Dedifferentiated amniotic fluid mesenchymal stem cell (primary cell): ENCODE results near the gene NELL2.
"Not testable (repeated sequence)": the region's sequence is repeated elsewhere in the genome, so short reads cannot be mapped to it uniquely, and the experiment has no call there.

ENCODE experiments used
- DNase-seq: peaks from one replicate; pipeline ENCODE4 v3.0.0-alpha.2; 2016; ENCODE audit errors: extremely low spot score

The NELL2 gene

DNA sequence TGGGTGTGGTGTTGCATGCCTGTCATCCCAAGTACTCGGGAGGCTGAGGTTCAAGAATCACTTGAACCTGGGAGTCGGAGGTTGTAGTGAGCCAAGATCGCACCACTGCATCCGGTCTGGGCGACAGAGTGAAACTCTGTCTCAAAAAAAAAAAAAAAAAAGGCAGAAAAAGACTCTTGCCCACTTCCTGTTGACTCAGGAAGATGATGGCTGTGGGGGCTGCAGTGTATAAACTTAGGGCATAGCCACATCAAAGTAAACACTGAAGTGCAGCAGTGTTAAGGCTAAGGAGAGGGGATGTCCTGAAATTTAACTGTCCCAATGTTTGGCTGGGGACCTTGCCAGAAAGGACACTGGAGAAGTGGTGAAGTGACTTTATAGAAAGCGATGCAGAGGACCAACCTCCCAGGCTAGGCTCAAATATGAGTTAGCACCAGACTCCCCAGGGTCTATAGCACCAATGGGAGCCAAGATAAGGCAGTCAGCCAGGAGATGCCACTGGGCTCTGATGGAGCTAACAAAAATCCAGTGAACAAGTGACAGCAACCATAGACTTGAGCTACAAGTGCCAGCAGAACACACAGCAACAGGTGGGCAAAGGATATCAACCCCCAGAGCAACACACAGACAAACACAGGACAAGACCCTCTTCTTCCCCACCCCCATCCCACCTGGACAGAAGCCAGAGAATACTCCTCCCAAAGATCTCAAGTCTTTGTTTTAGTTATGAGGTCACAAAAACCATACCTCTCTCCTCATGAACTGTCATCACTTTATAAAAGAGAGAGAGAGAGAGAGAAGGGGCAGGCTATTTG lies 28.0 kb downstream of the NELL2 start:
- DNase-seq: no peak

DNA sequence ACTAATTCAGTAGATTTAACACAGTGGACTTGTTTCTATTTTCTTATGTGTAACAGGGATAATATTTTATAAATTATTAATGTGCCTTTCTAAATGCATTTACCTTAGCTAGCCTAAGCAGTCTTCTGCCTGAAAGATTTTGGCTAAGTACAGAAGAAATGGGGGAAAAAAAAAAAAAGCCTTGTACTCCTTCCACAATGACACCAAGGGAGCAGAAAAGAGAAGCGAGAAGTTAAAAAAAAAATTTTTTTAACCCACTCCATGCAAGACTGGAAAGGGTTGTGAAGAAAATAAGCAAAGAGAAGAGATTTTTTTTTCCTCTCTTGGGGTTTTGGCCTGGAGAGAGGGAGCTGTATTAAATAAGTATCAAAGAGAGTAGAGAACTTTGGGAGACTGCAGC lies 28.7 kb downstream of the NELL2 start:
- no peak for DNase-seq

DNA sequence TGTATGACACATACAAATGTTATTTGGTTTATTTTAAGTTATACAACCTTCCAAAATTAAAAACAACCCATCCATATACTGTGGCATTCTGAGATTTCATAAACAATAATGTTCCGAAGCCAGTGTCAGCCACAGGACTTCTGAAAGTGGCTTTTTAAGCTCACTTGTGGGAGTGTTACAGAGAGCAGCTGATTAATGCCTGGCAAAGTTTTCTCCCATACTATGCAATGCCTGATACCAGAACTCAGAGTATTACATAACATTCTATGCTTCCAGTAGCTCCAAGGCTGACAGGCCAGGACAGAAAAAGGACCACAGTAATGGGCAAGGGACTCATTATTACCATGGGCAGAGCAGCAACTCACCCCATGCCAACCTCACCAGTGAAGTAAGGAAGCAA lies 29.3 kb downstream of the NELL2 start:
- DNase-seq: no peak

DNA sequence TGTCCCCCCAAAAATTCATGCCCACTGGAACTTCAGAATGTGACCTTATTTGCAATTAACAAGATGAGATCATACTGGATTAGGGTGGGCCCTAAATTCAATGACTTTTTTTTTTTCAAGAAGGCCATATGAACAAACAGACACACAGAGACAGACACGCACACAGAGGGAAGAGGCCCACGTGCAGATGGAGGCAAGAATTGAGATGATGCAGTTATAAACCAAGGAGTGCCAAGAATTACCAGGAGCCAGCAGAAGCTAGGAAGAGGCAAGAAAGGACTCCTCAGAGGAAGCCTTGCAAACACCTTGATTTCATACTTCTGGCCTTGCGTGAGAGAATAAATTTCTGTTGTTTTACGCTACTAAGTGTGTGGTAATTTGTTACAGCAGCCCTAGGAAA lies 33.4 kb downstream of the NELL2 start:
- DNase-seq: no peak

DNA sequence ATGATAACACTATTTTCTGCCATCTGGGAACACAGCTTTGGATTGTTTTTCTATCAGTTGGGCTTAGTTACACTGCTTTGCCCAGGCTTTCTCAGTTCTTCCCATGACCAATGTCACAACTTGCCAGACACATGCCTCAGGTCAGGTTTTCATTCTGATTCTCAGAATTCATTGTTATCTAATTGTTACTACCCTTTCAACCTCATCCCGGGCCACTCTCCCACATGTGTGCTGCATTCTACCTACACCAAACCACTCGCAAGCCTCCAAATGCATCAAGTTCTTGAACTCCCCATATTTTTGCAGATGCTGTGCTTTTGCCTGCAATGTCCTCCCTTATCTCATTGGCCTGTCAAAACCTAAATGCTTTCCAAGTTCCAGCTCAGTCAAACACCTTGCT lies 36.3 kb downstream of the NELL2 start:
- no peak for DNase-seq

DNA sequence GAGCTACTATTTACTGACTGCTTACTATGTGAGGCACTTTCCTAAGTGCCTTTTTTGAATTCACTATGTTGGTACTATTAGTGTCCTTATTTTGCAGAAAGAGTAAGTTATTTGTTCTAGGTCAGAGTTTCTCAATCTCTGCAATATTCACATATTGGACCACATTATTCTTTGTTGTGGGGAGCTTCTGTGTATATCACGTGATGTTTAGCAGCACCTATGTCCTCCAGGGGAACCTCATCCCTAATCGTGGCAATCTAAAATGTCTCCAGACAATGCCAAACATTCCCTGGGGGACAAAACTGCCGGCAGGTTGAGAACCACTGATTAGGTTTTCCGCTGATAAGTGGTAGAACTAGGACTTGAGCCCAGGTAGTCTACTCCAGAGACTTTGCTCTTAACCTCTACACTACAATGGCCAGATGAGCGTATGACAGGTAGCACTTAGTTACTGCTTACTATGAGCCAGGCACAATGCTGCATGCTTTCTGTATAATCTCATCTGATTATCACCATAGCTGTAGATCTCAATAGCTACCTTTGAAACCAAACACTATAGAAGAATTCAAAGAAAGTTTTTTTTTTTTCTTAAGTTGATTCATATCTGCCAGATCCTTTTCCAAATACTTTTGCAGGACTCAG lies 38.9 kb downstream of the NELL2 start:
- no peak for DNase-seq

DNA sequence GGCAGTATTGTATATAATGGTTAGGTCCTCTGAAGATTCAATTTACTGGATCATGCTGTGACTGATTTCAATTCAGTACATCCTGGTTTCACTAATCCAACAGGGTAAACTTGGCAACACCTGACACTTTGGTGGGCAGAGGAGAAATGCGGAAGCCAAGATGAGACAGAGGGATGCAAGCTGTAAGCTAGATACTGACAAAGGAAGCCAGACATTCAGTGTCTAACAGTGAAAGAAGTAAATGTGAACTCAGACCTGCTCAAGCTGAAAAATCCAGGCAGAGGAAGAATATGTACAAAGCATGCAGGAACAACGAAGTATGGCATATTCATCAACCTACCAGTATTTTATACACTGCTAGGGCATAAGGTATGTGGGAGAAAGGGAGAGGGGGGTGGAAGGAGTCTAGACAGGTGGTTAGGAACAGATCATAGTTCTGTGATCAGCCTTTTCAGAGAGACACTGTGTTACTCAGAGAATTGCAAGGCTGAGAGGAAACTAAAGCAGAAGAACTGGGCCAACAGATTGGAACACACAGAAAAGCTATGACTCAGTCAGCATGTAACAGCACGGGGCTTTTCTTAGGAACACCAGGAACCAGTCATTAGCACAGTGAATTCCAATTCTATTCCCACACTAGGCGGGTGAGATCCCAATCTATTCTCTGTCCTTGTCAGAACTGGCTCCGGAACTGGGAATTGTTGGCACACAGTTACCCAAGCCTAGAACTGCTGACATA lies 40.3 kb downstream of the NELL2 start:
- no peak for DNase-seq

DNA sequence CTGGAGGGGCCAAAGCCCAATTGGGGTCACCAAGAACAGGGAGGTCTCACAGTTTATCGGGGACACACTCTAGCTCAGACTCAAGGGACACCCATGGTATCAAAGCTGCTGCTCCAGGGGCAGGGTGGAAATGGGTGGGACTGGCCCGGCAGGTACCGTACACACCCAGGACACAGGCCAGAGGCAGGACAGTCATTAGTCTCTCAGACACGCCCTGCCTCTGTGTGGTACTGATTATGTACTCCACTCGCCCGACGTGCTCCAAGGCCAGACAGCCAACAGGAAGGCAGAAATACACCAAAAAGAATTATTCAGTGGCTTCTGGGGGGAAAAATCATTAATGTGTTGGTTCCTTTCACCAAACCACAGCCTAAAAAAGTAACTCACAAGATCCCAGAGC lies 41.1 kb downstream of the NELL2 start:
- not testable (repeated sequence) for DNase-seq

DNA sequence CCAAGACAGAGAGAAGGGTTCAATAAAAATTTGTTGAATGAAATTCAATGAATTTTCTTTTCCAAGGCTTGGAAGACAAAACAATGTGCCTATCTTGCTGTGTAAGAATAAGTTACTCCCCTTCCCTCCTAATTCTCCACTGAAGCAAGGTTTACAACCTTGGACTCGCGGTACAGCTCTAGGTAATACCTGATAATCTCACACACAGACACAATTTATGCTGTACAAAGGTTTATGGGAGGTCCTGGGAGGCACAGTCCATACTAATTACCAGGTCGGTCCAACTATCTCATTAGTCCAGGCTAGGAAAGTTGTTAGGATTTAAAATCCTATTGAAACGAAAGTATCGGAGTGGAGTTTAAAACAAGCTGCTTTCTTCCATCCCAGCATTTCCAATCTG lies 42.6 kb downstream of the NELL2 start:
- no peak for DNase-seq

DNA sequence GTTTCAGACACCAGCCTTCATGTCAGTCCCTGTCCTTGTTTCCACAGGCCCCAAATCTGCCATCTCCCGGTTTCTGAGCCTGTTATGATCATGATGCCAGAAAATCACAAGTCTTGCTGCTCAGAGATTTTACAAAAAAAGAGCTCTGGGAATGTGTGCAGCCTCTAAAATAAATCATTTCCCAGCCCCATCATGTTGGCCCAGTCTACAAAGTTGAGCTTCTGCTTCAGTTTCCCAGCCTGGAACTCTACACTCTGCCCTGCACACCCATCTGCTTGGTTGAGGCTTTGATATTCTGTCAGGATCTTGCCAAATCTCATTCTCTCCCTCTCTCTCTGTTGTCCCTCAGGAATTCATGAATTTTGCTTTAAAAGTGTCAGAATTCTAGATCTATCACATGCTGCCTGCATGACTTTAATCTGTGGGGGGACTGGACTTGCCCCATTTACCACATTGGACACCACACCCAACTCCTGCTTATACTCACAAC lies 45.5 kb downstream of the NELL2 start:
- DNase-seq: no peak

DNA sequence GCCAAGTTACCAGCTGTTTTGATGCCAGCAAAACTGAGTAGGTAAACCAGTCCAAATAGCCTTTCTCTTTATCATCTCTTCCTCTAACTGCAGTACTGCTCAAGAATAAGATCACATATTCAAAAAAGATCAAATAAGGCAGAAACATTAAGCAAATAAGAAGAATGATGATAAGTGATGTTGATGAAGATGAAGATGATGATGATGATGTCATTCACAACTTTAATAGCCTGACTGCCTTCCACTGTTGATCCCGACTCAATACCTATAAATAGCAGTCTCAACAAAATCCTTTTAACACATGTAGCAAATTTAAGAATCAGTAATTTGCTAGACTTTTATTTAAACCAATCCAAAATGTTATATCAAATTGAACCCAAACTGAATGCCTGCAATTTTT lies 47.1 kb downstream of the NELL2 start:
- DNase-seq: no peak

DNA sequence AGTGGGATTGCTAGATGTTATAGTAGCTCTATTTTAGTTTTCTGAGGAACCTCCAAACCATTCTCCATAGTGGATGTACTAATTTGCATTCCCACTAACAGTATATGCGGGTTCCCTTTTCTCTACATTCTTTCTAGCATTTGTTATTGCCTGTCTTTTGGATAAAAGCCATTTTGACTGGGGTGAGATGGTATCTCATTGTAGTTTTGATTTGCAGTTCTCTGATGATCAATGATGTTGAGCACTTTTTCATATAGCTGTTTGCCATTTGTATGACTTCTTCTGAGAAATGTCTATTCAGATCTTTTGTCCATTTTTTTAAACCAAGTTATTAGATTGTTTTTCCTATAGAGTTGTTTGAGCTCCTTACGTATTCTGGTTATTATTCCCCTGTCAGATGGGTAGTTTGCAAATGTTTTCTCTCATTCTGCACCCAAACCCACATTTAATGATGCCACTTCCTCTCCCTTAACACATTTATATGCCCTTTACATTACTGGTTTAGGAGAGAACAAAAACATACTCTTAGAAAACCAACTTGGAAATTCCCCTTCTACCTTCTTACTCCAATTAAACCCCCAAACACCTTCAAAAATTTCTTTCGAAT lies 48.2 kb downstream of the NELL2 start:
- no peak for DNase-seq

DNA sequence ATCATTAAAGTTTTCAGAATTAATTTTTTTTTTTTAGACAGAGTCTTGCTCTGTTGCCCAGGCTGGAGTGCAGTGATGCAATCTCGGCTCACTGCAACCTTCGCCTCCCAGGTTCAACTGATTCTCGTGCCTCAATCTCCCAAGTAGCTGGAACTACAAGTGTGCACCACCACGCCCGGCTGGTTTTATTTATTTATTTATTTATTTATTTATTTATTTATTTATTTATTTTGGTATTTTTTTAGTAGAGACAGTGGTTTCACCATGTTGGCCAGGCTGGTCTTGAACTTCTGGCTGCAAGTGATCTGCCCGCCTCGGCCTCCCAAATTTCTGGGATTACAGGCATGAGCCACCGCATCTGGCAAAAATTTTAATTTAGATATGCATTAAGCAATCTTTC lies 54.4 kb downstream of the NELL2 start:
- DNase-seq: not testable (repeated sequence)

DNA sequence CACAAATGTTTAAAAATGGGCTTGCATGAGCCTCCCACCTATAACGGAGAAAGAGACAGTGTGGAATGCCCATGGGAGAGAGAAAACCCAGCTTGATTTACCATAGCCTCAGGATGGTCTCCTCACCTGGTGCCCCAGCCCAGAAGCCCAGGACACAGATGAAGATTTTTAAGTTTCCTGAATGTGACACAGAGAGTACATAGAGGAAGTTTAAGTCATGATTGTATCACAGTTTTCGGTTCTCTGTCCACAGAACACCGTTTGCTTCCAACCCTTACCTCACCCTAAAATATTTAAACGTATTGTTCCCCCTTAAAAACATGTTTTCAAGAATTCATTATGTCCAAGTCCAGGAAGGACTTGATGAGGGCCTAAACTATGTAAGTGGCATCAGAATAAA lies 56.2 kb downstream of the NELL2 start:
- DNase-seq: no peak

DNA sequence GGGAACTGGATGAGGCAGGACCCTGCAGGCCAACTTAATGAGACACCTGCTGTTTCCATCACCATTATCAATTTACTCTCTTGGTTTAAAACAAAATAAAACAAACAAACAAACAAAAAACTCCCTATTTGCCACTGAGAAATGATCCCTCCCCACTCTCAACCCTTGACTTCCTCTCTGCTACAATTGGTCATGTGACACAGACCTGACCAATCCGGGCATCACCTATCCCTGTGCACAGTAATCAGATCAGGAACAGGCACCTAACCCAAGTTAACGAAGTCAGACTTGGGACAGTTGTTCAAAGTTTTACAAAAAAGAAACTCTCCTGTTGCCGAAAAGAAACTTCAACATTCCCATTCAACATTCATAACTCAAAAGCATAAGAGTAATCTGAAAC lies 58.4 kb downstream of the NELL2 start:
- DNase-seq: no peak

DNA sequence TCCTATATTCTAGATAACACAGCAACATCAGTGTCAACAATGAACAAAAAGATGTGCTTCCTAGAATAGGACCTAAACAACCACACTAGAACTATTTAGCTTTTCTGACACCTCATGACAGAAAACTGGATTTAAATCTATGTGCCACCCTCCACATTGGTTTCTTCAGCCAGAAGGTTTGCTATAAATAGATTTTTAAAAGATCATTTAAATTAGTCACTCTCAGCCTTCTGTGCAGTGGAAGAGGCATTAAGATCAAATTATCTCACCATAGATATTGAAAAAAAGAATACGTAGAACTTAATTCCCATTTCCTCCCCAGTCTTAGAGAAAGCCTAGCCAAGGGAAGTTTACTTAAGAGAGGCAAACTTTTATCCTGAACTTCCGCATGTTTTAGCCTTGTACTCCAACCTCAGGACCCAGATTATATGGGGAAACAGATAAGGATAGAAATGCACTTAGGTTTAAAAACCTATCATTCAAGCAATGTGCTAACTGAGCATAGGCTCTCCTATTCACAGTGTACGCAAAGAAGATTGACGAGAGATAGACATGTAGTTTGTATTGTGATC lies 59.6 kb downstream of the NELL2 start:
- no peak for DNase-seq

DNA sequence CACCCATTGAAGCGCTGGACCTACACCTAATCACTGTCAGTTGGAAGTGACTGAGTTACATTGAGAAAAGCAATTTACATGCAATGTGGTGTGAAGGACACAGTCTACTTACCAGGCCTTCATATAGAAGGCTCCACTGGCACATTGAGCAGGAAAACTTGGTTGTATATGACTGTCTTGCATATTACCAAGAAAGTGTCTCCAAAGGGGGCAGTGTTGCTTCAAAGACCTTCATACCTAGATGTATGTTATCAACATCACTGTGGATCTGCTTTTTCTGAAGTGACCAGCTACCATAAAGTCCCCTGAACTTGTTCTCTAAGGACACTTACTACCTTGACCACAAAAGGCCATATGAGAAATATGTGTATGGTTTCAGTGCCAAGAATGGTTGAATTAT lies 64.1 kb downstream of the NELL2 start:
- no peak for DNase-seq

DNA sequence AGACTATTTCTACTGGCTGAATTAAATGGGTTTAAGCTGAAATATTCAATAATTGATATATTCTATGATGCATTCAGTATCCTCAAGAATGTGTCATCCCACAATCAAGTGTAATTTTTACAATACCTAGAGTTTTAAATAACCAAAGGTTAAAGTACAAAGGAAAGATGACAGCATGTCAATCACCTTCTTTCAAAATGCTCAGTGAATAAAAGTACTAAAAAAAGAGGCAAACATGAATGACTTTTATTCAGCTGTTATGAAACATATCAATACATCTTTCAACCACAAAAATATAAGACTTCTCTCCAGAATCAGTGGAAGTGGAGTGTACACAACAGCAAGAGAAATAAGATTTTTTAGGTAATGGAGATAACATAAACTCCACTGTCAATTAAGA lies 72.0 kb downstream of the NELL2 start:
- DNase-seq: no peak

DNA sequence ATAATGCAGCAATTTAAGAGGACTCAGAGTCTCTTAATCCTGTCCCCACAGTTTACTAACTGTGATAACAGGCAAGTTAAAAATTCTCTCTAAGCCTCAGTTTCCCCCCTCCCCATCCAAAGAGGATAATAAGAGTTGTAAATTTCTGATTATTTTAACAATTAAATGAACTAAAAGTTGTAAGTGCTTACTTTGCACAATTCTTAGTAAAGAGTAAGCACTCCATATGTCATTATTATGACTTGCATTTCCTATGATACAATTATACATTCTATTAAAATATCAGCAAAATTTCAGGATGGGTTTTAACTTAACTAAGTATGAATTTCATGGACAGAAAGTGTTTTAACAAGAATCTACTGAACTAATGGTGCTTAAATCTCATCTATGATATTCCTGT lies 80.1 kb downstream of the NELL2 start:
- no peak for DNase-seq

DNA sequence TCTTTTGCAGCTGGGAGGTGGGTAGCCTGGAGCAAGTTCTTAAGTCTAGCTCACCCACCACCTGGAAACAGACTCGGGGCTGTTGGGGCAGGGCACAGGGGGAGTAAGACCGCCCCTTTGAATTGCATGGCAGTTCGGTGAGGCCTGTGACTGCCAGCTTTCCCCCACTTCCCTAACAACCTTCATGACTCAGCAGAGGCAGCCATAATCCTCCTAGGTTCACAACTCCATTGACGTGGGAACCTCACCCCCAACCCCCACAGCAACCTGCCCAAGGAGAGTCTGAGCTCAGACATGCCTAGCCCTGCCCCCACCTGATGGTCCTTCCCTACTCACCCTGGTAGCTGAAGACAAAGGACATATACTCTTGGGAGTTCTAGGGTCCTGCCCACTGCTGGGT lies 87.4 kb downstream of the NELL2 start:
- no peak for DNase-seq

DNA sequence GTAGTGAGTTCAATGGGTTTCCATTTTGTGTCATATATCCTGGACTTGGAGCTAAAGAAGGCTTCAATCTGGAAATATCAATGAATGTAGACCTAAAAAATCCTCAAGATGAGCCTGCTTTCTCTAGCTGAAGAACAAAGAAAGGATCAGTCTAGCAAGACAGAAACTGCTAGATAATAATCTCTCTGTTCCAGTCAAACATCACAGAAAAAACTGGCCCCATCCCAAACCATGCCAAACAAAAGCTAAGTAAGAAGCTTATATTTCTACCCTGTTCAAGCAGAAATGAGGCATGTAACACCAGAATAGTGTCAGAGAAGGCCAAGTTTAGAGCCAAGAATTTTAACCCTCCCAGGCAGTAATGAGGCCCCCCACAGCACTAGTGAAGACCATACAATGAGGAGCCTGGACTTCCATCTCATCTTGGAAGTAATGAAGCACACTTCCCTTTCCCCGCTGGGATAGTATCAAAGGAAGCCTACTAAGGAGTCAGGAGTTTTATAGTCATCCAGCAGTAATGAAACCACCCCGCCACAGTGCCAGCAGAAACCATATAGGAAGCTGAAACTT lies 95.8 kb downstream of the NELL2 start:
- DNase-seq: no peak

DNA sequence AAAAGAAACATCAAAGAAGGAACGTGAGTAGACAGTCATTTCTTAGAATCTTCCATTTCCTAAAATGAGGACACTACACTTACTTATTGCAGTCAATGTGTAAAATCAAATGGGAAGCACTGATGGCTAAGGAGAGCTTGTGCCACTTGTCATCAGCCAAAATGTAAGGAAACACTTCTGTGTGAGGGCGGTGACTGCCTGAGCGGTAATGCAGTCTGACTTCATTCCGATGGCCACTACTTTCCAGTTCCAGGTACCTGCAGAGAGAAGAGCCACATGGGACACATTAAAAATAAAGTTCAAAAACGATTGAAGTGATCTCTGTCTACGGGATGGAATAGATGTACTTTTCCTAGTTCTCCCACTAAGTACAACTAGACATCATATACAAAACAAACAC lies 96.3 kb downstream of the NELL2 start:
- DNase-seq: no peak
